NCI-H226 (cell line): ENCODE data around the gene SEMA3F.

Source experiments
- DNase-seq: peaks from one replicate; pipeline ENCODE4 v3.0.0-alpha.2; 2015

SEMA3F gene

DNA sequence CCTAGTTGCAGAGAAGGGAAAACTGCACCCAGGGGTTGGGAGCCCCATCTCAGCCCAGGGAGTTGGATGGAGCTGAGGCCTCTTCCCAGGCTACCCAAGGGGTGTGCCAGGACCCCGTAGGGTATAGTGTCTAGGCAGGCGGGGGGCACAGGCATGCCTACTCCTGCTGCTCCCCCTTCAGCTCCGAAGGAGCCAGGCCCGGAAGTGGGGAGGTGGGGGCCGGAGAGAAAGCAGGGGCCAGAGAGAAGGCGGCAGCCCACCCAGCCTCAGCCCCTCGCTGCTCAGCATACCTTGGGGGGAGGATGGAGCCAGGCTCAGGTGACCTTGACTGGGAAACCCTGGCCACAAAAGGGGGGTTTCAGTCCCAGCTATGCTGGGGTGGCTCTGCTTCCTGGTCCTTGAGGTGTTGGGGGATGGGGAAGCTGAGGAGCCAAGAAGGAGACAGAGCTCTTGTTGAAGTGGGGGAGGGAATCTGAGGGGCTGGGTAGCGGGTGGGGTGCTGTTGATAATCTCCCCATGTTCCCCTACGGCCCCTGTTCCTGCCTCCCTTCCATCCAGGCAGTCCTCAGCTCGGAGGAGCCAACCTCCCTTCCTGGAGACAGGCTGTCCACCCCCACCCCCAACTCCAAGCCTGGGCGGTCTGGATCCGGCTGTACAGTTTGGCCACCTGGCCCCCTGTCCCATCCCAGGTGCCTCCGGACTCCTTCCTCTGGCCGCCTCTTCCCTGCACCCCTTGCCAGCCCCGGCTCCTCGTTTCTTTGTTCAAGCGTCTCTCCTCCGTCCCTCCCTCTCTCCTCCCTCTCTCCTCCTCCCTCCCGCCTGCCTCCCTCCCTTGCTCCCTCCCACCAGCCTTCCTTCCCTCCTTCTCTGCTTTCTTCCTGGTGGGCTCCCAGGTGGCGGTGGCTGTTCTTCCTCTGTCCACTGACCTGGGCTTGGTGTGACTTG lies 1.7 kb downstream of the SEMA3F start:
- no peak for DNase-seq

- no peak for DNase-seq
Observed at GRCh38 chr3:50157827-50158529, 2.9 kb downstream of the SEMA3F start.

DNA sequence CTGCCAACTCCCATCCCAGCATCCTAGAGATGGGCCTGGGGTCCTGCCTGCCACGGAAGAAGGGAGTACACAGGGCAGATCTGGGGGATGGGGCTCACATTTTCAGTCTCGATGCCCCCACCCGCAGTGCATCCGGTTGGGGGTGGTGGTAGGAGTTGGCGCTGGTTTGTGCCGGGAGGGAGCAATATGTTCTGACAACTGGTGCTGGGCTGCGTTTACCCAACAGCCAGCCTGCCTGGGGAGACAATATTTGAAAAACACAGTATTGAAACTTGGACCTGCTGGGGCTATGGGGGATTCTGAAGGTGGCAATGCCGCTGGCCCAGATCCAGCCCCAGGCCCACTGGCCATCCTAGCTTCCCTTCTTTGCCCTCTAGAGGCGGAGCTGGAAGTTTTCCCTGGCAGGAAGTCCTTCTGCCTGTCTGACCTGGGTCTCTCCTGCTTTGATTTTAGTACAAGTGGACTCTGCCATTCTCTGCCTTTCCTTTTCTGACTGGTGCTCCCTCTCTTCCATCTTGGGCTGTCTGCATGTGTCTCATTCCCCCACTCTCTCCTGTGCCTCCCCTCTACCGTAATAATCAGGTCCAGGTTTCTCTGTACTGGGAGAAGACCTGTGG lies 3.5 kb downstream of the SEMA3F start:
- no peak for DNase-seq

GRCh38 chr3:50160561-50160983 lies 5.4 kb downstream of the SEMA3F start:
- peak; percentile 51 for DNase-seq

GRCh38 chr3:50161320-50161719 lies 6.2 kb downstream of the SEMA3F start:
- DNase-seq: no peak

DNA sequence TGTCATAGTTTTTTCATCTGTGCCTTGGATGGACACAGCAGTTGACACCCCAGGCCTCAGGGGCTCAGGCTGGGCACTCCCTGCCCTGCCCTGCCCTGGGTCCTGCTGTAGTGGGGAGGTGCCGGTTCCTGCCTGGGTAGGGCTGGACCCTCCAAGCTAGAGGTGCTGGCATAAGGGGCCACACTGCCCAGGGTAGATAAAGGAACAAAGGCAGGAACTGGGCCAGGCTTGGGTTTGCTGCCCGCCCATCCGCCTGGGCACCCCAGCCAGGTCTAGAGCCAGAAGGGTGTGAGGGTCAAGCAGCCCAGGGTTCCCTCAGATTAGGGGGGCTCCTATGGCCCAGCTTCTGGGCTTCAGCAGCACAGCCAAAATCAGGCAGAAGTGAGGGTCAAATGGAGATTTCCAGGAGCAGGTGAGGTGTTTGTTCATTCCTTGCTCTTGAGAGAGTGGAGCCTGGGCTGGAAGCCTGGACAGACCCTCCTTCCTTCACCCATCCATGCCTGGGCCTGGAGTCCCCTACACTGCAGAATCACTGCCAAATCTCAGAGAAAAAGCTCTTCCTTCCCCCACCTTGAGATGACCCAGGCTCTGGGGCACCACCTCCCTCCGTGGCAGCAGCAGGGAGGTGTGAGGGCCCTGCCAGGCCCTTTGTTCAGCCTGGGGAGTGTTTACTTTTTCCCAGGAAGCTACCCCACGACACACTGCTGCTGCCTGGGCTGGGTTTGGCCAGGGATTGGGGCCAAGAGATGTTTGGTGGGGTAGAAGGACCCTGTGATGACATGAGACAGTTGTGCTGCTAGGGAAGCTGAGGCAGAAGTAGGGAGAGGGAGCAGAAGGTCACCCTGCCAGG lies 7.1 kb downstream of the SEMA3F start:
- no peak for DNase-seq

DNA sequence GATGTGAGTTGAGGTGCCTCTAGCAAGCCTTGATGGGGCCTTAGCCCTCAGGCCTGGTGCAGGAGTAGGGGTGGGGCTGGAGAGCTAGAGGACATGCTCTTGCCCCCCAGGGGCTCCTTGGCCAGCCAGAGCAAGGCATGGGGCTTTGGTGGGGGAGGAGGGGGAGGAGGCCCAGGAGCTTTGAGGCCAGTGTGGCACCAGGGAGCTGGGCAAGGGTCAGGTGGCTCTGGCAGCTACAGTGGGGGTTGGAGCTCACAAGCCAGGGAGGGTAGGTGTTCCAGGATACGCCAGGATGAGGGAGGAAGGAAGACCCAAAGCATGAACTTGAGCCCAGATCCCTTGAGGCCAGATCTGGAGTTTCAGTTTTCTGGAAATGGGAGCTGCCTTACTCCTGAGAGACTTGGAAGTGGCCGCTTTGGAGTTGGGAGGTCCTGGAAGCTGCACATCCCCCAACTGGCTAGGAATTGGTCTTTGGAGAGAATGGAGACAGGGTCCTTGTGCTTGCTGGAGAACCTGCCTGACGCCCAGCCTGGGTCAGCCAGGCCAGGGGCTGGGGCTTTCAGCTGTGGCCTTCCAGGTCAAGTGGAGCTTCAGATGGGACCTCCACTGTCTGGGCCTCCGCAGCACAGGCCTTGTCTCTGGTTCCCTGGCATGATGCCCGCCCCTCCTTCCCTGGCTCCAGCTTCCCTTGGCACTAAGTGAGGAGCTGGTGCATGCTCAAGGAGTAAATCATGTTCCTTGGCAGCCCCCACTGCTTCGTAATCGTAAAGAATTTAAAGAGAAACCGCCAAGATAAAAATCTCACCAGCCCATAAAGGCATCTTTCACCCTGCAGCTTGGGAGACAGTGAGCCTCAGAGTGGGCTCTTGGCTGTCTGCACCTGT lies 8.7 kb downstream of the SEMA3F start:
- DNase-seq: peak; percentile 83

- no peak for DNase-seq
Observed at GRCh38 chr3:50164481-50164880, 9.4 kb downstream of the SEMA3F start.

DNA sequence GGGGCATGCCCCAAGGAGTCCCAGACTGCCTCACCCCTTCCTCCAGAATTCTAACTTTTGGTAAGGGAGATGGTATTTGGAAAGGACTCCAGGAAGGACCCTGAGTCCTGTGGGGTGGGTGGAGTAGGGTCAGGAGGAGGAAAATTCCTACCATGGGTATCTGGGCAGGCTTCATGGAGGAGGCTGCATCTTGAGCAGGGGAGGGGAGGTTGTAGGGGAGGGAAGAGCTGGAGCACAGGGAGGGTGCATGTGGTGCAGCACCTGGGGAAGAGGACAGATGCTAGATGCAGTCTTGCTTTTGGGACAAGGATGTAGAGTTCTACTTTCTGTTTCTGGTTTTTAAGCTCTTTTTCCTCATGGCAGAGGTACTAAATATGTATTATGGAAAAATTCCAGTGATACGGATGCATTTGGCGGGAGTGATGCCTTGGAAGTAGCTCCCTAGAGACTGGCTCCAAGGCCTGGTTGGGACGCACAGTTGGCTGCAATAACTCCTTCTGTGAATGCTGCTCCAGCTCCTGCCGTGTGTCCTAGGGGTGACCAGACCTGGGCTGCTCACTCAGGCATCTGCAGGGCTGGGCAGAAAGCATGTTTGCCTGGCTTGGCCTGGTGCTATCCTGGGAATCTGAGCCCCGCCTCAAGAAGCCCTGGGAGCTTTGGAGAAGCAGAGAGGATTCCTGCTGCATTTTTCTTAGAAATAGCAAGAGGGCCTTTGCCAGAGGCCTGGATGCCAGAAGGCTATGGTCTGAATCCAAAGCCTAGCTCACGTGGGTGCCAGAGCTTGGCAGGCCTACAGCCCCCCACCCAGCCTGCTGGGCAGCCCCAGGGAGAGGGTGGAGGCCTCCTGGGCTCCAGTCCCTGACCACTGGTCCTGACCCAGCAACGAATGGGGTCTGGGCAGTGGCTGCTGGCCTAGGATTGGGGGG lies 10.1 kb downstream of the SEMA3F start:
- DNase-seq: peak; percentile 67

- no peak for DNase-seq
Observed at GRCh38 chr3:50165910-50166538, 10.9 kb downstream of the SEMA3F start.

DNA sequence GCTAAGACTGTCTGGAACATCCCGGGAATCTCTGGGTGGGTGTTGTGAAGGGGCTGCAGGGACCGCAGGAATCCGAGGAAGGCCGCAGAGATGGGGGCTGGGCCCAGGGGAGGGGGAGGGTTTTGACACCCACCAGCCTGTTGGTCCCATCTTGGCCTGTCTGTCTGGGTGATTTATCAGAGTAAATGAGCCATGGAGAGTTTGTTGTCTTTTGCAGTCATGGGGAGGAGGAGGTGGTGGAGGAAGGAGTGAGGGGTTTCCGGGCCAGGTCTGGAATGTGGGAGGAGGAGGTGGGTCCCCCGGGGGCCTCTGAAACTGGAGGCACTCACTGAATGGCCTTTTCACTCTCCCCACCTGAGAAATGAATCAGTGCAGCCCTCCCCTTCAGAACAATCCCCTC lies 11.5 kb downstream of the SEMA3F start:
- peak; percentile 22 for DNase-seq

GRCh38 chr3:50167069-50167840 lies 12.1 kb downstream of the SEMA3F start:
- peak; percentile 22 for DNase-seq

DNA sequence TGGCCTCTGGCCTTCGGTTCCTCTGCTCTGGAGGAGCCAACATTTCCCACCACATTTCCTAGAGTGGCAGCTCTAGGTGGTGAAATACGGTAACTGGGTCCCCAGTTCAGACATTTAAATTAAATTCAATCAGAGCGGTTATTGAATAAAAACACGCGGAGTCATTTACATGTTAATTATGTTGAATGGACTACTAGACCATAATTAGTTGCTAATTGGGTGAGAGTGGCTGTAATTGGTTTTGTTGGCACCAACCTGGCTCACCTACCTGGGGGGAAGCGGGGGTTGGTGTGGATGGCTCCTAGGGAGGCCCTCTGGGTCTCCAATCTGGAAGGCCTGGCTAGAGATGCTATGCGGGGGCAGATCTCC lies 12.7 kb downstream of the SEMA3F start:
- DNase-seq: no peak

- no peak for DNase-seq
Observed at GRCh38 chr3:50168388-50168787, 13.3 kb downstream of the SEMA3F start.

DNA sequence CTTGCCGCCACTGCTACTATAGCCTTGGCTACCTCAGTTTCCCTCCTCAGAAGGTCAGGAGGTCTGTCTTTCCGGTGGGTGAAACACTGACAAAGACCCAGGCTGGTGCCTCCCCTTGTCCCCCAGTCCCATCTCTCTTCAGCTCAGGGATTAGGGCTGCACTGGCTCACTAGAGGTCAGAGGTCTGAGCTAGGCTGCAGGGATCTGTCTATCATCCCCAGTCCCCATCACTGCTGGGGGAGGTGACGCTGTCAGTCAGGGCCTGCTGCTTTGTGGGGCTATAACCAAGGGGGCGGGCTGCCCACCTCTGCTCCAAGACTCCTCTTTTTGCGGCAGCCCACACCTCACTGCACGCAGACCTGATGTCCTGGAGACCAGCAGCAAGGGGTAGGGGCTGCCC lies 13.7 kb downstream of the SEMA3F start:
- DNase-seq: no peak

- no peak for DNase-seq
Observed at GRCh38 chr3:50169232-50169832, 14.2 kb downstream of the SEMA3F start.

- DNase-seq: no peak
Observed at GRCh38 chr3:50169858-50170257, 14.7 kb downstream of the SEMA3F start.

DNA sequence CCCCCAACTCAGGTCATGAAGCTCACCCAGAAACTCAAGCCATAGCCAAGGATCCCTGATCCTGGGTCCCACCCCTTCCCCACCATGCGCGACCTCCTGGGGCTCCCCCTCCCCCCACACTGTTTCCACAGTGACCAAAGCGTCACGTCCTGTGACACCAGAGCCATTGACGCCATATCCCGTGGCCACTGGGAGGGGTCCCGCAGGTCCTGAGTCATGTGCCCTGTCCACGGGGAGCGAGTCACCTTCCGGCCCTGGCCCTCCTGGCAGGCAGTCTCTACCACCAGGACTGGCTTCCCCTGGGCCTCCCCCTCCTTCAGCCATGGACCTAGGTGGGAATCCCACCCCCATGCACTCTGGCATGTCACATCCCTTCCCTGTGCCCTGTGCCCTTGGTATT lies 15.6 kb downstream of the SEMA3F start:
- peak; percentile 28 for DNase-seq
